ENCODE measurements around the gene TNFRSF19. TPM values are rescaled to one million over a fixed set of nuclear protein-coding genes. Genes with fewer than 3 reads are reported as not detected.
A peak's percentile ranks its signal among the peaks of the same experiment; 100 is the strongest.

The TNFRSF19 gene
- total and polyA plus RNA-seq, 10 of the 15 experiments (the other 5 are each of a cell fraction or from before 2014, with no cell fraction given): 16.4 to 46.2 (median 35.4) TPM

DNA sequence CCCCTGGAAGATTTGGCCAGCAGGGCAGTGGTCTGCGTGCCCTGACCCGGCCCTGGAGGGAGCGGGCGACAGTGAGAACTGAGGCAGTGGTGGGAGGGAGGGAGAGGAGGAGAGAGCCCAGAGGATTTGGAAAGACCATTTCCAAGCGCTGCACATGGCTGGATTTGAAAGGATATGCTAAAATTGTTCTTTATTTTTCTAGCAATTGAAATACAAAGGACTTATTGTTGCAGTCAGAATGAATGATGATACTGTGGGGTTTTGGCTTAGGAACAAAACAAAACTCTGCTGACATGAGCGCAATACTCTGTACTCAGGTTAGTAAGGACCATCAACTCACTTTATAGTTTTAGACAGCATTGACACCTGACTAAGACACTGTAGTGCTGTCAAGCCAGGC lies 69.5 kb downstream of the TNFRSF19 start:
- intact Hi-C loops (cut with micrococcal nuclease; ENCODE audit: unreplicated experiment) (no loop called here), in situ Hi-C loops (cut with MboI) (no loop called here)
- ChIA-PET SMC1A (ENCODE audit: uncharacterized antibody, unreplicated experiment) (no interaction called here), RAD21 (ENCODE audit: unreplicated experiment) (no interaction called here), POLR2A (no interaction called here), CTCF (no interaction called here)
- TF ChIP-seq POLR2A (IDR thresholded peaks at IDR 0.05; ENCODE audit: low read depth, low read length) (0 out of 2 replicates have a peak, but pooled peaks have one; percentile 22), NFYB (IDR thresholded peaks at IDR 0.05; ENCODE audit: insufficient read depth, low read depth, low read length) (no peak)
- Histone ChIP-seq H3K27me3 (replicated peaks in 1 of 2; ENCODE audit: control insufficient read depth in 2 of 2, insufficient read depth in 2 of 2, low read length in 1 of 2) (no peaks in the 10 kb centered on the region), H3K9ac (ENCODE audit: control insufficient read depth, insufficient read depth, low read length) (no peak overlapping the region), H2AFZ (ENCODE audit: control insufficient read depth, low read depth, low read length) (no peak overlapping the region), H3K4me3 (no peak overlapping the region), H3K36me3 (ENCODE audit: control insufficient read depth in 2 of 2, insufficient read depth in 2 of 2, low read length in 1 of 2) (no peaks in the 10 kb centered on the region; a peak in 2 of 4 replicates), H4K20me1 (ENCODE audit: control insufficient read depth, insufficient read depth) (no peaks in the 10 kb centered on the region), H3K4me1 (ENCODE audit: control insufficient read depth, insufficient read depth, low read length) (peaks cover 3% of the 10 kb centered on the region; the same call in 1 of the 2 replicates), H3K9me3 (replicated peaks; ENCODE audit: control insufficient read depth, insufficient read depth, low read length) (peaks cover 2% of the 10 kb centered on the region), H3K4me2 (ENCODE audit: control insufficient read depth, insufficient read depth) (no peak overlapping the region), H3K79me2 (ENCODE audit: control insufficient read depth, insufficient read depth, low read length) (no peaks in the 10 kb centered on the region), H3K27ac (ENCODE audit: control insufficient read depth, insufficient read depth) (no peak overlapping the region)
- WGBS (ENCODE audit: insufficient coverage, insufficient replicate concordance, low lambda C conversion rate, missing lambda C conversion rate): 50% methylated on average over 6 of the region's 6 CpGs
- no peak for ATAC-seq
- BruUV-seq (replicated peaks): no TSS peak
- no peak for DNase-seq (ENCODE audit: low read depth, low spot score)
- FAIRE-seq: no peak

DNA sequence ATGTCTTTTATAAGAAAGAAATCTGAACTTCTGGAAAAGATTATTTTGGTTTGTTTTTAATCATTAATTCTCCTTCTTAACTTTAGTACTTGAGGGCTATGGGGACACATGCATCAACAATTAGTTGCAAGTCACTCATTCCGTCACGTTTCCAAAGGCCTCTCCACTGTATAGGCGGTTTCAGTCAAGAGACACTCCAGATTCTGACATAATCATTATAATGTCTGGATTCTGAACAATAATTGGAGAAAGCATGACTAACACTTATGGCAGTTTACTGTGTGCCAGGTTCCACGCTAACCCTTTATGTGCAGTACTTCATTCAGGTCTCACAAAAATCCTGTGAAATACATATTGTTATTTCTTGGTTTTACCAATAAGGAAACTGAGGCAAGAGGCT lies 71.9 kb downstream of the TNFRSF19 start:
- H3K4me1 ChIP-seq (ENCODE audit: control insufficient read depth, insufficient read depth, low read length): peaks cover 3% of the 10 kb centered on the region; the same call in 1 of the 2 replicates
- ChIA-PET SMC1A (ENCODE audit: uncharacterized antibody, unreplicated experiment) (interaction anchor here (1.5 kb wide), 1 partner anchor 16 kb away, joined by 3 read pairs; no protein-coding TSS in a partner anchor), POLR2A (no interaction called here), RAD21 (ENCODE audit: unreplicated experiment) (no interaction called here), CTCF (interaction anchor here (1.2 kb wide), 1 partner anchor 31 kb away, joined by 4 read pairs; no protein-coding TSS in a partner anchor)
- no peak overlapping the region for H3K9ac ChIP-seq (ENCODE audit: control insufficient read depth, insufficient read depth, low read length)
- FAIRE-seq: no peak
- H3K27me3 ChIP-seq (replicated peaks in 1 of 2; ENCODE audit: control insufficient read depth in 2 of 2, insufficient read depth in 2 of 2, low read length in 1 of 2): no peaks in the 10 kb centered on the region
- no peak overlapping the region for H3K4me2 ChIP-seq (ENCODE audit: control insufficient read depth, insufficient read depth)
- WGBS (ENCODE audit: insufficient coverage, insufficient replicate concordance, low lambda C conversion rate, missing lambda C conversion rate): 68% methylated on average over 4 of the region's 4 CpGs
- no peak for DNase-seq (ENCODE audit: low read depth, low spot score)
- in situ Hi-C loops (cut with MboI): no loop called here
- no peak overlapping the region for H3K4me3 ChIP-seq
- no peak overlapping the region for H2AFZ ChIP-seq (ENCODE audit: control insufficient read depth, low read depth, low read length)
- intact Hi-C loops (cut with micrococcal nuclease; ENCODE audit: unreplicated experiment): no loop called here
- no TSS peak for BruUV-seq (replicated peaks)
- H3K27ac ChIP-seq (ENCODE audit: control insufficient read depth, insufficient read depth): no peak overlapping the region
- H3K36me3 ChIP-seq (ENCODE audit: control insufficient read depth in 2 of 2, insufficient read depth in 2 of 2, low read length in 1 of 2): peaks cover 0 to 3% of the 10 kb centered on the region in 2 experiments; a peak in 2 of 4 replicates
- no peaks in the 10 kb centered on the region; the same call in 1 of the 2 replicates for H3K79me2 ChIP-seq (ENCODE audit: control insufficient read depth, insufficient read depth, low read length)
- H3K9me3 ChIP-seq (replicated peaks; ENCODE audit: control insufficient read depth, insufficient read depth, low read length): peaks cover 2% of the 10 kb centered on the region
- no peak for ATAC-seq
- no peaks in the 10 kb centered on the region for H4K20me1 ChIP-seq (ENCODE audit: control insufficient read depth, insufficient read depth)
- TF ChIP-seq LARP7 (IDR thresholded peaks at IDR 0.05) (no peak), MEF2A (IDR thresholded peaks at IDR 0.05; ENCODE audit: insufficient read depth, low read depth, low read length) (no peak), REST (IDR thresholded peaks at IDR 0.05; ENCODE audit: low read depth, low read length) (no peak), CUX1 (IDR thresholded peaks at IDR 0.05; ENCODE audit: insufficient replicate concordance, low read depth, low read length) (no peak), ASH2L (IDR thresholded peaks at IDR 0.05; ENCODE audit: borderline replicate concordance, low read depth) (no peak), CBX5 (IDR thresholded peaks at IDR 0.05; ENCODE audit: low read depth) (no peak), NFYB (IDR thresholded peaks at IDR 0.05; ENCODE audit: insufficient read depth, low read depth, low read length) (no peak), PAX8 (IDR thresholded peaks at IDR 0.05) (no peak)

All from GM12878 (cell line).